Measurements from ENCODE around the gene TES. TPM values are rescaled to one million over a fixed set of nuclear protein-coding genes. Genes with fewer than 3 reads are reported as not detected.

Gene TES
- total and polyA plus RNA-seq, 2 of the 13 experiments (the other 11 are each of a cell fraction or from before 2014, with no cell fraction given) = 21.6 to 23.0 TPM

DNA sequence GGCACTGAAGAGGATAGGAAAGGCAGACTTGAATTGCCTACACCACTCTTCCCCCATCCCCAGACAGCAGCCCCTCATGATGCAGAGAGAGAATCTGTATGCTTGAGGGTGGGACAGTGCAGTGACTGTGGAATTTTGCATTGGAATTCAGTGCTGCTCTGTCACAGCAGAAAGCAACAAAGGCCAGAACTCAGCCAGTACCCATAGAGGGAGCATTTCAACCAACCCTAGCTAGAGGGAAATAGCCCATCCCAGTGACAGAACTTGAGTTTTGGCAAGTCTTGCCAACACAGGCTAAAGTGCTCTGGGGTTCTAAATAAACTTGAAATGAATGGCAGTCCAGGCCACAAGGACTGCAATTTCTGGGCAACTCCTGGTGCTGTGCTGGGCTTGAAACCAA lies 80.4 kb downstream of the TES start (continued):
- TF ChIP-seq BRF2 (CRISPR knock-in tag; IDR thresholded peaks at IDR 0.05) (no peak), KLF15 (CRISPR knock-in tag; IDR thresholded peaks at IDR 0.05; ENCODE audit: borderline replicate concordance) (no peak), ARID2 (CRISPR knock-in tag; IDR thresholded peaks at IDR 0.05; ENCODE audit: borderline replicate concordance) (no peak), AGO1 (IDR thresholded peaks at IDR 0.05; ENCODE audit: low read depth, low read length, poor library complexity, severe bottlenecking) (no peak), ZNF777 (CRISPR knock-in tag; IDR thresholded peaks at IDR 0.05) (no peak), JUNB (CRISPR knock-in tag; IDR thresholded peaks at IDR 0.05; ENCODE audit: borderline replicate concordance) (no peak), SNRNP70 (IDR thresholded peaks at IDR 0.05; ENCODE audit: low read depth, low read length) (no peak), NFIC (IDR thresholded peaks at IDR 0.05; ENCODE audit: low read length) (no peak), ZNF564 (CRISPR knock-in tag; IDR thresholded peaks at IDR 0.05) (no peak), ZIK1 (CRISPR knock-in tag; IDR thresholded peaks at IDR 0.05; ENCODE audit: borderline replicate concordance, low read depth) (no peak), GFI1 (CRISPR knock-in tag; IDR thresholded peaks at IDR 0.05; ENCODE audit: borderline replicate concordance) (no peak)
- TF ChIP-seq, protein P1, sequence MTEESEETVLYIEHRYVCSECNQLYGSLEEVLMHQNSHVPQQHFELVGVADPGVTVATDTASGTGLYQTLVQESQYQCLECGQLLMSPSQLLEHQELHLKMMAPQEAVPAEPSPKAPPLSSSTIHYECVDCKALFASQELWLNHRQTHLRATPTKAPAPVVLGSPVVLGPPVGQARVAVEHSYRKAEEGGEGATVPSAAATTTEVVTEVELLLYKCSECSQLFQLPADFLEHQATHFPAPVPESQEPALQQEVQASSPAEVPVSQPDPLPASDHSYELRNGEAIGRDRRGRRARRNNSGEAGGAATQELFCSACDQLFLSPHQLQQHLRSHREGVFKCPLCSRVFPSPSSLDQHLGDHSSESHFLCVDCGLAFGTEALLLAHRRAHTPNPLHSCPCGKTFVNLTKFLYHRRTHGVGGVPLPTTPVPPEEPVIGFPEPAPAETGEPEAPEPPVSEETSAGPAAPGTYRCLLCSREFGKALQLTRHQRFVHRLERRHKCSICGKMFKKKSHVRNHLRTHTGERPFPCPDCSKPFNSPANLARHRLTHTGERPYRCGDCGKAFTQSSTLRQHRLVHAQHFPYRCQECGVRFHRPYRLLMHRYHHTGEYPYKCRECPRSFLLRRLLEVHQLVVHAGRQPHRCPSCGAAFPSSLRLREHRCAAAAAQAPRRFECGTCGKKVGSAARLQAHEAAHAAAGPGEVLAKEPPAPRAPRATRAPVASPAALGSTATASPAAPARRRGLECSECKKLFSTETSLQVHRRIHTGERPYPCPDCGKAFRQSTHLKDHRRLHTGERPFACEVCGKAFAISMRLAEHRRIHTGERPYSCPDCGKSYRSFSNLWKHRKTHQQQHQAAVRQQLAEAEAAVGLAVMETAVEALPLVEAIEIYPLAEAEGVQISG (CRISPR knock-in tag; IDR thresholded peaks at IDR 0.05) = no peak
- TF ChIP-seq, protein P2, sequence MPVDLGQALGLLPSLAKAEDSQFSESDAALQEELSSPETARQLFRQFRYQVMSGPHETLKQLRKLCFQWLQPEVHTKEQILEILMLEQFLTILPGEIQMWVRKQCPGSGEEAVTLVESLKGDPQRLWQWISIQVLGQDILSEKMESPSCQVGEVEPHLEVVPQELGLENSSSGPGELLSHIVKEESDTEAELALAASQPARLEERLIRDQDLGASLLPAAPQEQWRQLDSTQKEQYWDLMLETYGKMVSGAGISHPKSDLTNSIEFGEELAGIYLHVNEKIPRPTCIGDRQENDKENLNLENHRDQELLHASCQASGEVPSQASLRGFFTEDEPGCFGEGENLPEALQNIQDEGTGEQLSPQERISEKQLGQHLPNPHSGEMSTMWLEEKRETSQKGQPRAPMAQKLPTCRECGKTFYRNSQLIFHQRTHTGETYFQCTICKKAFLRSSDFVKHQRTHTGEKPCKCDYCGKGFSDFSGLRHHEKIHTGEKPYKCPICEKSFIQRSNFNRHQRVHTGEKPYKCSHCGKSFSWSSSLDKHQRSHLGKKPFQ (CRISPR knock-in tag; IDR thresholded peaks at IDR 0.05; ENCODE audit: insufficient replicate concordance) = no peak

All from HepG2 (cell line).